GM23338 (cell line): Measurements from ENCODE around the gene FASTKD1. TPM values are rescaled to one million over a fixed set of nuclear protein-coding genes. Genes with fewer than 3 reads are reported as not detected.
"Not testable (repeated sequence)": the region's sequence is repeated elsewhere in the genome, so short reads cannot be mapped to it uniquely, and the experiment has no call there.

Experiments
- ATAC-seq: fragments of 200-7000 bp; cut with Tn5 transposase; 3 replicates; pipeline ENCODE4 v1.9.1; 2020
- DNase-seq: peaks from one replicate; pipeline ENCODE4 v3.0.0-alpha.2; 2015; ENCODE audit warnings: low spot score
- H2AFZ ChIP-seq: fragments of 200-600 bp; sonication (generic); 2 replicates; pipeline ENCODE4 v1.8.0; 2016; ENCODE audit warnings: antibody characterized with exemption, mild to moderate bottlenecking, moderate library complexity
- H3F3A ChIP-seq: fragments of 200-600 bp; sonication (generic); replicated peaks from 2 replicates; pipeline ENCODE4 v1.8.0; 2017; ENCODE audit warnings: antibody characterized with exemption, mixed run types, low read depth
- H3K27ac ChIP-seq: fragments of 200-600 bp; sonication (generic); 2 replicates; pipeline ENCODE4 v1.6.1; 2016; ENCODE audit warnings: low read depth
- H3K27me3 ChIP-seq: fragments of 200-600 bp; sonication (generic); 2 replicates; pipeline ENCODE4 v1.8.0; 2016; ENCODE audit warnings: mild to moderate bottlenecking, mixed run types, moderate library complexity; ENCODE audit not compliant: insufficient read depth
- H3K36me3 ChIP-seq: fragments of 200-600 bp; sonication (generic); 2 replicates; pipeline ENCODE4 v1.8.0; 2016; ENCODE audit warnings: mild to moderate bottlenecking; ENCODE audit not compliant: insufficient read depth
- H3K4me1 ChIP-seq: fragments of 200-600 bp; sonication (generic); 2 replicates; pipeline ENCODE4 v1.8.0; 2016; ENCODE audit warnings: mild to moderate bottlenecking, moderate library complexity; ENCODE audit not compliant: insufficient read depth
- H3K4me2 ChIP-seq: fragments of 200-600 bp; sonication (generic); 2 replicates; pipeline ENCODE4 v1.7.1; 2017; ENCODE audit warnings: mixed run types
- H3K4me3 ChIP-seq: fragments of 200-600 bp; sonication (generic); 2 replicates; pipeline ENCODE4 v1.6.1; 2016; ENCODE audit warnings: mixed run types
- H3K79me2 ChIP-seq: fragments of 200-600 bp; sonication (generic); replicated peaks from 2 replicates; pipeline ENCODE4 v1.8.0; 2017; ENCODE audit warnings: mild to moderate bottlenecking; ENCODE audit not compliant: insufficient read depth
- H3K9me2 ChIP-seq: fragments of 200-600 bp; sonication (generic); 2 replicates; pipeline ENCODE4 v1.8.0; 2017; ENCODE audit not compliant: insufficient read depth
- H4K20me1 ChIP-seq: fragments of 200-600 bp; sonication (generic); replicated peaks from 2 replicates; pipeline ENCODE4 v1.8.0; 2017; ENCODE audit warnings: mild to moderate bottlenecking; ENCODE audit not compliant: insufficient read depth
- H3K27ac Mint-ChIP-seq: 2 replicates; pipeline ENCODE4 v1.8.0; 2020; ENCODE audit warnings: inconsistent platforms, mild to moderate bottlenecking, moderate library complexity, mixed read lengths
- H3K27me3 Mint-ChIP-seq: 3 replicates; pipeline ENCODE4 v1.8.0; 2022; ENCODE audit warnings: low read depth, mild to moderate bottlenecking, moderate library complexity, mixed read lengths, inconsistent platforms; ENCODE audit not compliant: insufficient read depth, poor library complexity
- H3K36me3 Mint-ChIP-seq: 3 replicates; pipeline ENCODE4 v1.8.0; 2021; ENCODE audit warnings: low read depth, mild to moderate bottlenecking, inconsistent platforms, moderate library complexity, mixed read lengths
- H3K4me1 Mint-ChIP-seq: 3 replicates; pipeline ENCODE4 v1.8.0; 2020; ENCODE audit warnings: mild to moderate bottlenecking, inconsistent platforms, mixed read lengths
- H3K4me3 Mint-ChIP-seq: 3 replicates; pipeline ENCODE4 v1.8.0; 2021; ENCODE audit warnings: moderate library complexity, mild to moderate bottlenecking, inconsistent platforms, mixed read lengths
- H3K9me3 Mint-ChIP-seq: 3 replicates; pipeline ENCODE4 v1.8.0; 2020; ENCODE audit warnings: moderate library complexity, mild to moderate bottlenecking, inconsistent platforms, mixed read lengths
- CREB1 ChIP-seq: fragments of 250-450 bp; sonication (Bioruptor Pico); IDR thresholded peaks from 2 replicates; pipeline ENCODE4 v1.5.0; 2020; ENCODE audit warnings: low read depth, mild to moderate bottlenecking, moderate library complexity
- ETS1 ChIP-seq: IDR thresholded peaks from 2 replicates; pipeline ENCODE4 v1.6.1; 2016; ENCODE audit warnings: antibody characterized with exemption
- EZH2 ChIP-seq: fragments of 200-600 bp; sonication (generic); IDR thresholded peaks from one replicate; pipeline ENCODE4 v1.8.0; 2017; ENCODE audit warnings: antibody characterized with exemption, mild to moderate bottlenecking, low read depth; ENCODE audit not compliant: unreplicated experiment
- EZH2phosphoT487 ChIP-seq: fragments of 200-600 bp; sonication (generic); IDR thresholded peaks from one replicate; pipeline ENCODE4 v1.8.1; 2018; ENCODE audit warnings: antibody characterized with exemption; ENCODE audit not compliant: unreplicated experiment
- NANOG ChIP-seq: IDR thresholded peaks from 2 replicates; pipeline ENCODE4 v1.6.1; 2016; ENCODE audit warnings: antibody characterized with exemption, borderline replicate concordance
- POLR2AphosphoS5 ChIP-seq: IDR thresholded peaks from 2 replicates; pipeline ENCODE4 v1.6.1; 2016; ENCODE audit warnings: antibody characterized with exemption, low read depth
- REST ChIP-seq: IDR thresholded peaks from one replicate; pipeline ENCODE4 v1.6.1; 2018; ENCODE audit warnings: antibody characterized with exemption; ENCODE audit not compliant: unreplicated experiment
- STAT1 ChIP-seq: IDR thresholded peaks from one replicate; pipeline ENCODE4 v1.6.1; 2016; ENCODE audit warnings: antibody characterized with exemption; ENCODE audit not compliant: unreplicated experiment
- ZNF114 ChIP-seq: fragments of 250-450 bp; sonication (Bioruptor Pico); IDR thresholded peaks from 2 replicates; pipeline ENCODE4 v1.5.0; 2020; ENCODE audit warnings: mild to moderate bottlenecking, moderate library complexity
- ZNF331 ChIP-seq: fragments of 250-450 bp; sonication (Bioruptor Pico); IDR thresholded peaks from 2 replicates; pipeline ENCODE4 v1.5.0; 2020; ENCODE audit warnings: low read depth, mild to moderate bottlenecking, moderate library complexity
- ZNF462 ChIP-seq: fragments of 250-450 bp; sonication (Bioruptor Pico); IDR thresholded peaks from 2 replicates; pipeline ENCODE4 v1.5.0; 2020; ENCODE audit warnings: mild to moderate bottlenecking, moderate library complexity
- polyA plus RNA-seq: library from polyadenylated mRNA; unstranded; fragments of >200 nt; fragmentation: Nextera tagmentation; extraction: Ambion mirVana; gene quantifications from 2 replicates; pipeline ENCODE4 v1.2.1, GENCODE V29; 2016
- total RNA-seq: library from RNA; depleted of rRNA; stranded (reverse); fragments of >200 nt; shearing (Covaris generic); gene quantifications from 2 replicates; pipeline ENCODE4 v1.2.3, GENCODE V29; 2014

FASTKD1 gene
- total and polyA plus RNA-seq, 2 experiments from 2014 or later, result 49.0 to 53.3 TPM

- TF ChIP-seq ZNF462 (CRISPR knock-in tag) (no peak), STAT1 (no peak), ETS1 (no peak), CREB1 (CRISPR knock-in tag) (no peak), NANOG (no peak), POLR2AphosphoS5 (no peak), ZNF331 (CRISPR knock-in tag) (no peak), EZH2phosphoT487 (no peak), REST (no peak), ZNF114 (CRISPR knock-in tag) (no peak), EZH2 (no peak)
Observed at GRCh38 chr2:169540146-169540545, 33.5 kb downstream of the FASTKD1 start (continued).

- not testable (repeated sequence) for H2AFZ ChIP-seq, H3K27ac ChIP-seq, H3K4me2 ChIP-seq, H3K9me3 Mint-ChIP-seq, H3K9me2 ChIP-seq, H3K4me3 ChIP-seq, H3K27ac Mint-ChIP-seq, H3K4me1 ChIP-seq, H3K79me2 ChIP-seq, ATAC-seq, H3F3A ChIP-seq, DNase-seq, H3K4me1 Mint-ChIP-seq, H3K27me3 Mint-ChIP-seq, H4K20me1 ChIP-seq, H3K27me3 ChIP-seq, H3K4me3 Mint-ChIP-seq
- H3K36me3 ChIP-seq, result peaks cover 31% of the 10 kb centered on the region; the same call in 1 of the 2 replicates
- peaks cover 31% of the 10 kb centered on the region for H3K36me3 Mint-ChIP-seq
Observed at GRCh38 chr2:169539460-169539859, 34.2 kb downstream of the FASTKD1 start.
